ENCODE data around the gene LMOD3. TPM values are rescaled to one million over a fixed set of nuclear protein-coding genes. Genes with fewer than 3 reads are reported as not detected.

LMOD3 gene
- 0.32 TPM for polyA plus RNA-seq (2013, experiment 1 of 2; ENCODE audit: insufficient read length)
- 0.22 TPM for polyA plus RNA-seq (2013, experiment 2 of 2; ENCODE audit: insufficient read length)

- DNase-seq, result no peak
Measured at GRCh38 chr3:69122403-69122802, at the start of gene LMOD3. TSS of gene LMOD3 (minus strand) at chr3:69122595. CDS start at chr3:69122386, 209 bp downstream.

- DNase-seq, result no peak
Measured at GRCh38 chr3:69172058-69172457, 49.7 kb upstream of the LMOD3 start.

DNA sequence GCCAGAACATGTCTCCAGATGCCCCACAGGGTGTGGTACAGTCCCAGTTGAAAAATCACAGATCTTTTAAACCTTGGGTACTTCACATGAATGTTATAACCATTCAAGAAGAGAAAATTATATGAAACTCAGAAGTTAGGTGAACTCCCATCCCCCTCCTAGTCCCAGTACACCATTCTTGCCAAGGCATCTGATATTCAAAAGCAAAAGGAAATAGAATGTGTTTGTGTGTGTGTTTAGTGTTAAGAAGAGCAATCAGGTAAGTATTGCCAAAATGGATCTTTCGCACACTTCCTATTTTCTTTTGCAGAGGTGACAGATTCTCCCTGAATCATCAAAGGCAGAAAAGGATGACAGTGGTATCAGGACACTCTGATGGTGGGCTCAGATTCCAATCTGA is 44.1 kb upstream of the LMOD3 start:
- DNase-seq, result no peak

DNA sequence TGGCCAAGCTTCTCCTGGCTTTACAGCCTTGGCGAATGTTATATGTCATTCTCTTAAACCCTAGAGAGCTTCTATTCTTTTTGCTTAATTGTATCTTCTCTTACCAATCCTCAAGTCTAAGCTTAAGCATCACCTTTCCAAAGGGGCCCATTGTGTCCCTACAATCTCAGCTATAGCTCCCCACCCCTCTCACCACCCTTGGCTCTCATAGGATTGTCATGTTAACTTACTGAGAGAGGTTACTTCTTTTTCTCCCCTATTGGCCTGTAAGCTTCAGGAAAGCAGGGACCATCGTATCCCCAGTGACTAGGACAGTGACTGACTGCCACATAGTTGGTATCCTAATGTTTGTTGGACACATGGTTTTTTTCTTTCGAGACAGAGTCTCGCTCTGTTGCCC is 43.3 kb upstream of the LMOD3 start:
- DNase-seq, result no peak

DNA sequence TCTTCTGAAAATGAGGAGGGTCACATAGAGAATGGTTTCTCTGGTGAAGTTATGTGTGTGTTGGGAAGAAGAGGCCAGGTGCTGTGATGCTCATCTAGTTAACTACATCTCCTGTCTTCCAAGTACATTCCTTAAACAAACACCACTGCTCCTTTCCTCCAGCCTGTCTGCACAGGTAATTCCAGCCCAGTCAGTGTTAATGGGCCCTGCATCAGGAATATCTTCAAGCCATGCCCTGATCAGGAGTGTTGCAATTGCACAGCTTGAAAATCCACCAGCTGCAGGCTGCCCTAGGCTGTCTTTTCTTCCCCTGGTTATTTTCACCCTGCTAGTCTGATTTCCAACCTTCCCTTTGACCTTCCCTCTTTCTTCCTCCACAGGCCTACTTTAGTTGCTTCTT is 41.9 kb upstream of the LMOD3 start:
- DNase-seq, result no peak

DNA sequence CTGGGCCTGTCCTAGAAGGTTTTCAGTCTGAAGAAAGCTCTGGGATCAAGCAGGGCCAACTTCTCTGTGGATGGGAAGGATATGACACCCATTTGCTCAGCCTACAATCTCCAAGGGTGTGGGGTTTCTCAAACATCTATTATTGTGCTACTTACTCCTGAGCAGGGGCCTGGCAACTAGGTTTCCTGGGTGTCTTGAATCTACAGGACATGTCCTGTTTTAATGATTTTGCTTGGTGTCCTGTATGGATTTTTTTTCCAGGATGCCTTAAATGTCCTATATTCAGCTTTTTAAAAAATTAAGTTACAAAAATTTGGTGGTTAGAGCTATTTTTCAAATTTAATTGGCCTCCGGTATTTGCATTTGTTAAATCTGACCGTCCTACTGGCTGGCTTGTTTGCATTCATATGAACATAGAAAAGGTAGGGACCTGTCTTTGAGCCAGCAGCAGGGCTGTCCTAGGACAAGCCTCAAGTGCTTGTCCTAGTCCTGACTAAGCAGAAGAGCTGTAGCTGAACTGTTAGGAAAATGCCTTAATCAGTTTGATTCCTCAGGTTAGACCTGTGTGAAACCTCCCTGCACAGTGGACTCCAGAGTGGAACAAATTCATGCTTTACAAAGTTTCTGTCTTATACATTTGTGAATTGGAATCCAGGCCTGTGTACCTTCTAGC is 40.0 kb upstream of the LMOD3 start:
- no peak for DNase-seq

DNA sequence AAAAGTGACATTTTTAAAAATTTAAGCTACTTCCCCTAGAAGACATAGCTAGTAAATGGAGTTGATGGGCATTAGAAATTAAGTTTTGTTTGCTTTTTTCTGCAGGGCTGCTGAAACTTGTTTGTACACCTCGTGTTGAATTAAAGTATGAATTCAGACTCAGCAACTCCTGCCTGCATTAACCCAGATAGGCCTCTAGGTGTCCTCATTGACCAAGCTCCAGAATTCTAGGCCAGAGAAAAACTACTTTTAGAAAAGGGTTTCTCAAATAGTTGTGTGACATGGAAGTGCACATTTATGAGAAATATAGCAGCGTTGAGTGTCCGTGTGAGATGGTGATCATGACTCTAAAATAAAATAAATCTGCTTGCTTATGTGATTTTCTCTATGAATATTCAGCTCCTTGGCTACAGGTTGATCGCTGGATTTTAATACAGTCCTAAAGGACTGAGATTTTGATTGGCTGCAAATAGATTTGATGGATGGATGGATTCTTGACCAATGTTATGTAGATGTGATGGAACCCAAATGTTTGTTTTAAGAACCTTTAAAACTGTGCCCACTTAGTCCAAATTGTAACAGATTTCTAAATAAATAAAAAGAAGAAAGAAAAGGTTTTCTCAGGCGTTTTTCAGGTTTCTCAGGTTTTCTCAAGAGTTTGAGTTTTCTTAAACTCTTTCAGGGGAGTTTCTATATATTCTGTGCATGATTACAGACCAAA is 39.4 kb upstream of the LMOD3 start:
- DNase-seq, result peak; percentile 45

GRCh38 chr3:69160525-69160924 is 38.1 kb upstream of the LMOD3 start:
- DNase-seq, result no peak

- DNase-seq, result no peak
Measured at GRCh38 chr3:69160107-69160506, 37.7 kb upstream of the LMOD3 start.

- DNase-seq, result no peak
Measured at GRCh38 chr3:69149586-69149985, 27.2 kb upstream of the LMOD3 start.

DNA sequence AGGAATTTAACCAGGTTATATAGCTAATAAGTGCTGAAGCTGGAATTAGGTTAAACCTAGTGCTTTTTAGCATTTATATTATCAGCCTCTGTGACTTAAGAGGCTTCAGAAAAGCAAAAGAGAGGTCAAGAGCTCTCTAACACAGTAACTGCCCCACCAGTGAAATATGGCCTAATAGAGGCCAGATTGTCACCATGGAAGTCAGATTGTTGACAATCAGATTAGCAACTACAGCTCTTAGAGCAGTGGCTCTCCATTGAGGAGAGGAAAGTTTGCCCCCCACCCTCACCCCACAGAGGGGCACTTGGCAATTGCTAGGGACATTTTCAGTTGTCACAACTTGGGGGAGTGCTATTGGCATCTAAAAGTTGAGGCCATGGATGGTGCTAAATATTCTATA is 23.3 kb upstream of the LMOD3 start:
- no peak for DNase-seq

DNA sequence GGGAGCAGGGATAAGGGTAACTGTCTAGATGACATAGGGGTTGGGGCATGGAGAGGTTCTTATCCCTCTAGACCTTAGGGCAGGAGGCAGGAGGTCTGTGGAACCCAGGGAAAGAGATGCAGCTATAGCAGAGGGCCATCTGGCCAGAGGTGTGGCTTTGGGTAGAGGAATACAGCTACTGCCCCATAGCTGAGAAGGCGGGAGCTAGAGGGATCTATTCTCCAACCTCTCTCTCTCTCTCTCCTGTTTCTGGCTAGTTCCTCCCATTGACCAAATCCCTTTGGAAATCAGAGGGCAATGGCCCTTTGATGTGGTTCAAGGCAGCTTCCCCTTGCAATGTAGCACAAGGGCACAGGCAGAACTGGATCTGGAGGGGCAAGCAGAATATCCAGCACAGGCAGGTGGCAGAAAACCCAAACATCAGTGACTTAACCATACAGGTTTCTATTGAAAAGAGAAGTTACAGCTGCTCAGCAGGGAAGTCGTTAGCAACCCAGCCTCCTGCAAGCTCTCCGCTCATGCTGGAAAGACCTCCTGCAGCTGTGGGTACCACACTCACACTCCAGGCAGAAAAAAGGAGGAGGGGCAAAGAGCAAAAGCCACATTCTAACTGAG is 22.3 kb upstream of the LMOD3 start:
- DNase-seq, result no peak

DNA sequence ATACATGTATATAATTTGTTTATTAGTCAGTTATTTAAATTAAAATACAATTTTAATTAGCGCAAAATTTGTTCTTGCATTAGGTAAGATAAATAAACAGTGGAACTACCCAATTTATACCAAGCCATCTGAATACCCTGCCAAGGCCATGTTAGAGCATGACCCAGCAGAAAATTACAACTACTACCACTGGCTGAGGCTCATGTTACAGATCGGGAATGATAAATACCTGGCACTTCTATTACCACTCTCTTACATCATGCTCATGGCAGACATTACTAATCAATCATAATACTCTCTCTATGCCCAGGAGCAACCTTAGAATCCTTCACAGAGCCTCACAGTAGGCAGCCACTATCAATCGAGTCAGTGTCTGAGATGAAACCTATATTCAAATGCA is 21.2 kb upstream of the LMOD3 start:
- peak; percentile 46 for DNase-seq

DNA sequence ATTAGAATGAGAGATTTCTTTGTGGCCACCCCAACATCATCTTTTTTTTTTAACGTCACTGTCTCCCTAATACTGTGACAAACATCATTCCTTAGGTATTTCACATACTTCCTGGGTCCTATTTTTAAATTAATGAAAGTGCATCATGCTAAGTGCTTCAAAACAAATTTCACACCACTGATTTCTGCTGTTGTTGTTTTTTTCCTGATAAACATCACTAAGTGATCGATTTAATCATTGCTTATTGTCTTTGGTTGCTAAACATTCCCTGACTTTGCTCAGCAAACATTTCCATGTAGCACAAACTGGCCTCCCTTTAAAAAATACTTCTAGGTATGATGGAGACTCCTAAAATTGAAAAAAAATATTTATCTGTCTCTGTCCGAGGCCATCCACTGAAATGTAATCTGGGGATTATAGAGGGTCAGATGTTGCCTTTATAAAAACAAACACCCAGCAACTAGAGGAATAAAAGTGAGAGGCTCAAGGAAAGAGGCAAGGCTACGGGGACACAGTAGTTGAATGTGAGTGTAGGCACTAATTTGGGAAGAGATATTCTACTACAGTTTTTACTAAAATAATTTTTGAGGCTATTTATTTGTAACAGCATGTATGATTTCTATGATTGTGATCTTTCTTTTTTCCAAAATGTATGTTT is 20.5 kb upstream of the LMOD3 start:
- no peak for DNase-seq

- DNase-seq, result no peak
Measured at GRCh38 chr3:69142090-69142489, 19.7 kb upstream of the LMOD3 start.

- no peak for DNase-seq
Measured at GRCh38 chr3:69141313-69141712, 18.9 kb upstream of the LMOD3 start.

- no peak for DNase-seq
Measured at GRCh38 chr3:69137412-69137811, 15.0 kb upstream of the LMOD3 start.

GRCh38 chr3:69137005-69137404 is 14.6 kb upstream of the LMOD3 start:
- no peak for DNase-seq

DNA sequence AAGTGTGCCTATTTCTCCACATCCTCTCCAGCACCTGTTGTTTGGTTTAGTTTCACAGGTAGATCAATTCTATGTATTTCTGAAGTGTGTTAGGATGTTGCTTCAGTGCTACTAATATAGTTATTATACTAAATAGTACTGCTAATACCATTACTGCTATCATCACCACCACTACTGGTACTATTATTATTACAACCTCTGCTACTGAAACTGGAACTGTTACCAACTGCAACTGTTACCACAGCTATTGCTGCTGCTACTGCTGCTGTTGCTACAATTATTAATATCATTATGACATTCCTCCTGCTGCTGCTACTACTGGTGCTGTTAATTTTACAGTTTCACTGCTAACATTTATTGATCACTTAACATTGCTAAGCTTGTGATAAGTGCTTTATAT is 8.3 kb upstream of the LMOD3 start:
- DNase-seq, result no peak

GRCh38 chr3:69129531-69129930 is 7.1 kb upstream of the LMOD3 start:
- DNase-seq, result no peak

DNA sequence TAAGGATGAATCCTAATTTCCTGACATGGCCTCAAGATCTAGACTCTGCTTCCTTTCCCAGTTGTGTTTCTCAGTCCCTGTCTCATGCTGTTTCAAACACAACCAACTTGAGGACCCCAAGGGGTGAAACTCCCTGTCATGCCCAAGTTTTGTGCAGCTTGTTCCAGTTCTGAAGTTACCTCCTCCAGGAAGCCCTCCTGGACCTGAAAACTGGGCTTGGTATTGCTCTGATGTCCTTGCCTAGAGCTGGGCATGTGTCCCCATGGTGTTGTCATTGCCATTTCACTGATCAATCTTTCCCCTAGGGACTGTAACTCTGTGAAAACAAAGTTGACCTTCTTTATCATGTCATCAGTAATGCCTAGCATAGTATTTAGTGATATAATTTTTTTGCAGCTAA is 6.1 kb upstream of the LMOD3 start:
- DNase-seq, result no peak

- no peak for DNase-seq
Measured at GRCh38 chr3:69126999-69127398, 4.6 kb upstream of the LMOD3 start.

DNA sequence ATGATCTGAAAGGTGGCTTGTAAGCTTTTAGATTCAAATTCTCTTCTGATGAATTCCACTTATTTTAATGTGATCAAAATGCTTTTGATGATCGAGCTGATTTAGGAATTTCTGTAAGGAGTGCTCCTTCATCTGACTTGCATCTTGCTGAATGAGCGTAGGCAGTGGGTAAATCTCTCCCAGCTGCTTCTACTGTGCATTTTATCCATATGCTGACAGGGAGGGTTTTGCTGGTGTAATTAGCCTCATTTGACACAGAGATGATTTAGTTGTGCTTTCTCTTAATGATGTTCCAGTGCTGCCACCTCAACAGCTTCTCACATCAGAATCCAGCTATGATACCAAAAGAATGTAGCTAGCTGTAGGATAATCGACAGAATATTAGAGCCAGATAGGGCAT is 3.8 kb upstream of the LMOD3 start:
- DNase-seq, result no peak
